Bronchial epithelial cell (primary cell): ENCODE results near the gene TMPRSS6. TPM values are rescaled to one million over a fixed set of nuclear protein-coding genes. Genes with fewer than 3 reads are reported as not detected.

Experiments
- DNase-seq: peaks from one replicate; pipeline ENCODE4 v3.0.0-alpha.2; 2010; ENCODE audit warnings: low read depth
- FAIRE-seq: peaks from 2 replicates; lab custom pipeline; 2011; peaks lifted over from hg19 to GRCh38; lab: Jason Lieb, UNC
- H3K27me3 ChIP-seq: 2 replicates; pipeline ENCODE4 v1.5.1; 2011; ENCODE audit warnings: low read length; ENCODE audit not compliant: control insufficient read depth, insufficient read depth
- H3K36me3 ChIP-seq: 2 replicates; pipeline ENCODE4 v1.5.1; 2011; ENCODE audit warnings: low read length; ENCODE audit not compliant: control insufficient read depth, insufficient read depth
- H3K4me3 ChIP-seq: 2 replicates; pipeline ENCODE4 v1.5.1; 2011; ENCODE audit warnings: mild to moderate bottlenecking, low read depth, low read length, control low read depth
- CTCF ChIP-seq: IDR thresholded peaks from 2 replicates; pipeline ENCODE4 v1.5.1; 2011; ENCODE audit warnings: mild to moderate bottlenecking, moderate library complexity, low read length, control low read depth, inconsistent platforms; ENCODE audit not compliant: insufficient read depth, severe bottlenecking
- total RNA-seq: library from RNA; depleted of rRNA; stranded (reverse); fragments of >200 nt; gene quantifications from 2 replicates; pipeline ENCODE4 v1.2.1, GENCODE V29; 2014

The TMPRSS6 gene
- total RNA-seq, 1 donor from 2014 or later: not detected

DNA sequence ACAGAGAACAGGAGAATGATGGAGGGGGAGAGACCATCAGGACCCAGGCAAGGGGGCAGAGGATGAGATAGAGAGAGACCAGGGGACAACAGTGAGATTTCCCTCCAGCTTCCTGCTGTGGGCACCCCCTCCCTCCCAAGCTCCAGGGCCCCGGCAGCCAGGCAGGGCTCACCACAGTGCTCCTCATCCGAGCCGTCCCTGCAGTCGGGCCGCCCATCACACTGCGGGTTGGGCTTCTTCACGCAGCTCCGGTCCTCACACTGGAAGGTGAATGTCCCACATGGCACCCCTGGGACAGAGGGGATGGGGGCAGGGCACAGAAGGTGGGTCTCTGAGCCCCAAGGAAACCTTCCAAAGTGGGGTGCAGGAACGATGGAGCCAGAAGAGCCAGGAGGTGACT, 38.8 kb downstream of the TMPRSS6 start:
- DNase-seq (no peak), FAIRE-seq (peak; percentile 32)
- TF ChIP-seq CTCF: no peak
- H3K4me3 ChIP-seq: no peak overlapping the region
- peaks cover 9% of the 10 kb centered on the region for H3K27me3 ChIP-seq
- no peaks in the 10 kb centered on the region for H3K36me3 ChIP-seq

- DNase-seq (no peak), FAIRE-seq (no peak)
- no peak for TF ChIP-seq CTCF
- H3K36me3 ChIP-seq: no peaks in the 10 kb centered on the region
- peaks cover 9% of the 10 kb centered on the region for H3K27me3 ChIP-seq
- no peak overlapping the region for H3K4me3 ChIP-seq
Measured at GRCh38 chr22:37070334-37070733, 39.2 kb downstream of the TMPRSS6 start.

DNA sequence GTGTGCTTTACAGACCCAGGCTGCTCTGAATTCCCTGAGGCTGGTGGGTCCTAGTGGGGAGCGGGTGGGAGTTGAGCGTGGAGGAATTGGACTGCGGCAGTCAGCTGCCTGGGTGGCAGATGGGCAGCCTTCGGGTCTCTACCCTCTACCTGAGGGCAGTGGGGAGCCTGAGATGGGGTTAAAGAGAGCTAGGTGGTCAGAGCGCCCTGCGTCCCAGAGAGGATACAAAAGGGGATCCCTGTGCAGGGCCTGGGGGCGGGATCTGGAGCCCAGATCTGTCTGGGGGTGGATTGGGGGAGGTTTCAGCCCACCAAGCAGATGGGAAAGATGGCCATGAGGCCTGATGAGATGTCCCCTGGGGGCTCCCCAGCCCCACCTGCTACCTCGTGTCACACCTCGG, 39.8 kb downstream of the TMPRSS6 start:
- no peaks in the 10 kb centered on the region for H3K36me3 ChIP-seq
- DNase-seq: no peak
- no peak for FAIRE-seq
- peaks cover 6% of the 10 kb centered on the region for H3K27me3 ChIP-seq
- TF ChIP-seq CTCF: no peak
- H3K4me3 ChIP-seq: no peak overlapping the region

DNA sequence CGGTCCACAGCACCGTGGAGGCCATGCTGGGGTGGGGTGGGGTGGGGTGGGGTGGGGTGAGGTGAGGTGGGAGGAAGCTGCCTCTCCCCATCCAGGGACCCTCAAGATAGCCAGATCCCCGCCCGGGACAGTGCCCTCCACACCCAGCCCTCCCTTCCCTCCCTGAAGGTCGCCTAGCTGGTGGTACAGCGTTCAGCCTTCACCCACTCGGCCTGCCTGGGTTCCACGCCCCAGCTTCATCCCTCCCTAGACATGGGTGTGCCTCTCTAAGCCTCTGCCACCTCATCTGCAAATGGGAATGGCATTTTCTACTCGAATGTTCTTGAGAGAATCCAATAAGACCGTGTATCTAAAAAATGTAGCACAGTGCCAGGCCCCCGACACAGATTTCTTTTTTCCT, 40.2 kb downstream of the TMPRSS6 start:
- TF ChIP-seq CTCF: no peak
- H3K27me3 ChIP-seq: peaks cover 6% of the 10 kb centered on the region
- H3K36me3 ChIP-seq: no peaks in the 10 kb centered on the region
- no peak overlapping the region for H3K4me3 ChIP-seq
- no peak for FAIRE-seq
- DNase-seq: no peak

GRCh38 chr22:37068859-37069258, 40.7 kb downstream of the TMPRSS6 start:
- H3K4me3 ChIP-seq: no peak overlapping the region
- H3K27me3 ChIP-seq: peaks cover 6% of the 10 kb centered on the region
- FAIRE-seq (no peak), DNase-seq (no peak)
- no peak for TF ChIP-seq CTCF
- H3K36me3 ChIP-seq: no peaks in the 10 kb centered on the region

DNA sequence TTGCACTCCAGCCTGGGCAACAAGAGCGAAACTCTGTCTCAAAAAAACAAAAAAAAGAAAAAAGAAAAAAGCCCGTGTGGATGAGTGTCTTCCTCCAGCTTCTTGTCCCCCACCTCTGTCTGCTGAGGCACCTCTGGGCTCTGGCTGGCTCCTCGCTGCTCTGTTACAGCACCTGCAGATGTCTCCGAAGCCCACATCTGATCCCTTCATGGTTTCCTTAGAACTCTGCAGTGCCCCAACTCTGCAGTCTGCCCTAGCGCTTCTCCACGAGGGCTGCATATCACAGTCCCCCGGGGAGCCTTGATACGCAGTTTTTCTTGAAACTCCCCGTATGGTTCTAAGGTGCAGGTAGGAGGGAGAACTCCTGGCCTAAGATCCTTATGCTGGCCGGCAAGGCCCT, 42.1 kb downstream of the TMPRSS6 start:
- no peak for TF ChIP-seq CTCF
- FAIRE-seq (no peak), DNase-seq (no peak)
- Histone ChIP-seq H3K27me3 (peaks cover 6% of the 10 kb centered on the region), H3K36me3 (no peaks in the 10 kb centered on the region), H3K4me3 (no peak overlapping the region)
